Stimulated activated naive CD8-positive, alpha-beta T cell treated with anti-CD3 and anti-CD28 coated beads, Interleukin-15, Interleukin-2, amounts not matched to agents 100 ng/mL and 50 ng/mL, for 24 hours (primary cell): ENCODE results near the gene FOXL1.
A peak's percentile ranks its signal among the peaks of the same experiment; 100 is the strongest.

Experiments
- H3K27ac Mint-ChIP-seq: one replicate; pipeline ENCODE4 v1.8.0; 2021; ENCODE audit warnings: mild to moderate bottlenecking, mixed read lengths
- H3K27me3 Mint-ChIP-seq: one replicate; pipeline ENCODE4 v1.8.0; 2021; ENCODE audit warnings: mixed read lengths
- H3K36me3 Mint-ChIP-seq: one replicate; pipeline ENCODE4 v1.8.0; 2021; ENCODE audit warnings: low read depth, mixed read lengths
- H3K4me1 Mint-ChIP-seq: one replicate; pipeline ENCODE4 v1.8.0; 2021; ENCODE audit warnings: low read depth, mixed read lengths
- H3K4me3 Mint-ChIP-seq: one replicate; pipeline ENCODE4 v1.8.0; 2021; ENCODE audit warnings: mild to moderate bottlenecking, mixed read lengths
- H3K9me3 Mint-ChIP-seq: one replicate; pipeline ENCODE4 v1.8.0; 2021; ENCODE audit warnings: mixed read lengths

Gene FOXL1

DNA sequence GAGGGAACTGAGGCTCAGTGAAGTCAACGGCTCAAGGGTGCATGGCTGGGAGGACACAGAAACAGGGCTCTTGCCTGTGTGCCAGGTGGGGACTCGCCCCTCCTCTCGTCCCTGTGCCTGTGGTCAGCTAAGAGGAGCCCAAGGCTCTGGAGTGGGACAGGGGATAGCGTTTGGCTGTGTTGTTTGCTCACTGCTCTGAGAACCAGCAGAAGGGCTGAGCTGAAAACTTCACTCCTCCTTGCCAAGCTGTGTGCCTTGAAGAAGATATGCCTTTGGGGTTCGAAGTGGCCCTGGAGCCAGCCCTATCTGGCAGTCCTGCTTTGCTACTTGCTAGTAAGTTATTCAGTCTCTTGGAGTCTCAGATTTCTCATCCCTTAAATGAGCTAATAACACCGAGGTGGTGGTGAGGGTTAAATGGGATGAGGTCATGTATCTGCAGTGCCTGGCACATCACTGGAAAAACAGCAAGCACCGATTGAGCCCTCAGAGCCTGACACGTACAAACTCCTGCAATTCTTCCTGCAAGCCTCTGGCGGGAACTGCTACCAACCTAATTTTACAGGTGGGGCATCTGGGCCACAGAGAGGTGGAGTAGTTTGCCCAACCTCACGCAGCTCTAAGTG, 17.7 kb downstream of the FOXL1 start:
- H3K4me1 Mint-ChIP-seq = peaks cover 5% of the 10 kb centered on the region
- H3K27ac Mint-ChIP-seq = no peak overlapping the region
- no peaks in the 10 kb centered on the region for H3K9me3 Mint-ChIP-seq
- peaks cover 60% of the 10 kb centered on the region for H3K27me3 Mint-ChIP-seq
- no peaks in the 10 kb centered on the region for H3K36me3 Mint-ChIP-seq
- no peak overlapping the region for H3K4me3 Mint-ChIP-seq

DNA sequence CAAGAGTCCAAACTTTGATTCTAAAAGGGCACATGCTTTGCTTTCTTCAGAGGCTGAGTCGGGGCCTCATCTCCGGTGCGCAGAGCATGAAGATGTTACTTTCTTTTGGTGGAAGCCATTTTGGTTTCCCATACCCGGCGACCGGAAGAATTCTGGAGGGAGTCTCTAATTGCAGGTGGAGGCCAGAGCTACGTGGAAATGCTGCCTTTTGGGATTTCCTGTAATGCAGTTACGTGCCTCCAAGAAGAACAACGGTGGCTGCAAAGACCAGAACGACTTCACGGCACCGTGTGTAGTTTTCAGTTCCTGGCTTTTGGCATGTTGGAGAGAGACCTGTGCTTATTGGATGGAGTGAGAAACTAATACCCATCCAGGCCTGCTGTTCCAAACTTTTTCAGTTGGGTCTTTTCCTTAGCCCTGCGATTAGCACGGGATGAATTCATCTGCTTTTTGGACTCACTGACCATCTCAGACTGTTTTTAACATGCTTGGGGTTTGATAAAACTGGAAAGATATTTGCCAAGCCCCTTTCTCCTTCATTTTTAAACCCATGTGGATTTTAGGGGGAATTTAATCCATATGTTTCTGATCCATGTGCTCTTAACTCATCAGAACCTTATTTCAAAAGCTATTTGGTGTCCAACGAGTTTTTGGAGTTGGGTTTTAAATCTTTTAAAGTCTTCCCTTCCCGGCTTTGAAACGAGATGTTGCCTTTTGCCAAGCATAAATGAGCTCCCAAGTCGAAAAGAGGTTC, 19.0 kb downstream of the FOXL1 start:
- Mint-ChIP-seq H3K36me3 (no peaks in the 10 kb centered on the region), H3K9me3 (no peaks in the 10 kb centered on the region), H3K27ac (no peak overlapping the region), H3K4me1 (peaks cover 5% of the 10 kb centered on the region), H3K4me3 (no peak overlapping the region), H3K27me3 (peaks cover 56% of the 10 kb centered on the region)

DNA sequence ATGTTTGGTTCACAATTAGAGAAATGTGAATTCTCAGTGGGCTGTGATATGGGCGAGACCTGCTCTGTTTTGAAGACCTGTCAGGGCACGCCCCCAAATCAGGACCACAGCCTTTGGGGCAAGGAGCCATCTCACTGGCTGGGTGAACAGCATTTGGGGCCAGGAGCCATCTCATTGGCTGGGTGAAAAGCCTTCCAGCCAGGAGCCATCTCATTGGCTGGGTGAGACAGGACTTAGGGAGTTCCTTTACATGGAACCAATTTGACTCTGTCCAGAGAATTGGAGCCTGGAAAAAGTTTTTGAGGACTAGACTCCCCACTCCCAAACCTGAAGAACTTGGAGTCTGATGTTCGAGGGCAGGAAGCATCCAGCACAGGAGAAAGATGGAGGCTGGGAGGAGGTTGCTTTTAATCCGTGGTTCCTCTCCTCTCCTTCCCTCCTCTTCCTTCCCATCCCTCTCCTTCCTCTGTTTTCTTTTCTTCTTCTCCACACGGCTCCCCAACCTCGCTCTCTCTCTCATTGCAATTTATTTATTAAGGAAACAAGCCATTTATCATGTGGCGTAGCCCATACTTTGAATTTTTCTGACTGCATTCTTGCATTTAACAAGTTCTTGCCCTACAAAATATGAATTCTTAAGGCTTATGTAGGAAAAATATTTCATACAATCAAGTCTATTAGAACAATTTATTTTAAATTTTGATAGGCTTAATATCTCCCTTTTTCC, 19.7 kb downstream of the FOXL1 start:
- H3K27me3 Mint-ChIP-seq = peaks cover 54% of the 10 kb centered on the region
- peaks cover 5% of the 10 kb centered on the region for H3K4me1 Mint-ChIP-seq
- H3K36me3 Mint-ChIP-seq = no peaks in the 10 kb centered on the region
- H3K27ac Mint-ChIP-seq = no peak overlapping the region
- no peak overlapping the region for H3K4me3 Mint-ChIP-seq
- H3K9me3 Mint-ChIP-seq = no peaks in the 10 kb centered on the region

DNA sequence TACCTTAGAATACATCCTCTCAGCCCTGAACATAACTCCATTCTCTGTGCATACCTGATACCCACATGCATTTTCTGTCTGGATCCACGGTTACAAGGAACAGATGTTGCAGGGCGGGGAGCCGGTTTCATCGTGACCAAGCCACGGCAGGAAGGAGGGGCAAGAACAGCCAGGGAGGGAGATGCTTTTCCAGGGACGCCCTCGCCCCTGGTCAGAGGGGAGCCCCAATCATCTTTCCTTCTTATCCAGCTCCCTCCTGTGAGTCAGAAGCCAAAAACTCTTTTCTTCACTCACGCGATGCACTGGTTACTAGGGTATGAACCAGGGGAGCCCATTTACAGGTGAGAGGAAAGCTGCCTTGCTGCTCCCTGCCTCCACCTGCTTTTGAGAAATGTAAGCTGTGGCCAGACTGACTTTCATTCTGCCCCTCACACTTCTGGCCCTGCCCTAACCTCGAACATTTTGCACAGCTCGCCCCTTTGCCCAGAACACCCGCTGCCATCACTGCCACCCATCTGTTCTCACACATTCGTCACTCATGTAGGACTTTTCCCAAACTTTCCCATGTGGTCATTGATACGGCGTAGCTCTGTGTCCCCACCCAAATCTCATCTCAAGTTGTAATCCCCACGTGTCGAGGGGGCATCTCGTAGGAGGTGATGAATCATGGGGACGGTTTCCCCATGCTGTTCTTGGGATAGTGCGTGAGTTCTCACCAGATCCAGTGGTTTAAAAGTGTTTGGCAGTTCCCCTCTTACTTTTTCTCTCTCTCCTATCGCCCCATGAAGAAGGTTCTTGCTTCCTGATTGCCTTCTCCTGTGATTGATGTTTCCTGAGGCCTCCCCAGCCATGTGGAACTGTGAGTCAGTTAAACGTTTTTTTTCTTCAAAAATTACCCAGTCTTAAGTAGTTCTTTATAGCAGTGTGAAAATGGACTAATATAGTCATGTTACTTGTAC, 20.5 kb downstream of the FOXL1 start:
- Mint-ChIP-seq H3K27me3 (peaks cover 45% of the 10 kb centered on the region), H3K4me3 (no peak overlapping the region), H3K36me3 (no peaks in the 10 kb centered on the region), H3K27ac (no peak overlapping the region), H3K9me3 (no peaks in the 10 kb centered on the region), H3K4me1 (peaks cover 5% of the 10 kb centered on the region)

DNA sequence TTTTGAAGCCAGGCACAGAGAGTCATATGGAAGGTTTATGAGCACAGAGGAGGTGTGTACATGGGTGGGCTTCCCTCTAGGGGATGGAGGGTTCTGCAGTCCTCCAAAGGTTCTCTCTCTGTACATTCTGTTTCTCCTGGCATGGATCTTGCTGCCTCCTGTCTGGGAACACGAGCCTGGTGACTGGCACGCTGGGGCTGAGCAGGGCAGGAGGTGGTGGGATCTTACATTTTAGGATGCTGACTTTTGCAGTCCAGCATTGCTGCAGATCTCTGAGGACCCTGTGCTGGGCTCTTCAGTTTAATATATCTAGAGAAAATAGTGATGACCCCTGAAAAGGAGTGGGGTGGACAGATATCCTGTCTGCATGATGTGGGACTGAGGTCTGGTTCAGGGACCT, 23.0 kb downstream of the FOXL1 start:
- H3K27ac Mint-ChIP-seq = no peak overlapping the region
- no peaks in the 10 kb centered on the region for H3K9me3 Mint-ChIP-seq
- peaks cover 31% of the 10 kb centered on the region for H3K27me3 Mint-ChIP-seq
- H3K36me3 Mint-ChIP-seq = no peaks in the 10 kb centered on the region
- peaks cover 12% of the 10 kb centered on the region for H3K4me1 Mint-ChIP-seq
- no peak overlapping the region for H3K4me3 Mint-ChIP-seq

DNA sequence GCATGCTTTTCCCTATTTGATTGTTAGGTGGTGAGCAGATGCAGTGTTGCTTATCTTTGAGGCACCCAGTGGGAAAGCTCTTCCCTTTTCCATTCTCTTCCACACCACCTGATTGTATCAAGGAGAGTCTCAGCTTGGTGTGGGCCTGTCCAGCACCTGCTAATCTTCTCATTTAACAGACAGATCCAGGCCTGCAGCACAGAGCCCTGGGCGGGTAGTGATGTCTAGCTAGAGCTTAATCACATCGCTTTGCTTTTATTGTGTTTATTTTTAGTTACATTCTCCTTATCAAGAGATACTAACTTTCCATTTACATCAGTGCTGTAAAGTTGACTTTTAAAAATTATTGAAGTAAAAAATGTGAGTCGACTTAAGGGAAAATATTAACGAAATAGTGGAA, 24.2 kb downstream of the FOXL1 start:
- H3K27me3 Mint-ChIP-seq = peaks cover 31% of the 10 kb centered on the region
- no peaks in the 10 kb centered on the region for H3K36me3 Mint-ChIP-seq
- peaks cover 12% of the 10 kb centered on the region for H3K4me1 Mint-ChIP-seq
- no peak overlapping the region for H3K27ac Mint-ChIP-seq
- H3K4me3 Mint-ChIP-seq = no peak overlapping the region
- no peaks in the 10 kb centered on the region for H3K9me3 Mint-ChIP-seq

DNA sequence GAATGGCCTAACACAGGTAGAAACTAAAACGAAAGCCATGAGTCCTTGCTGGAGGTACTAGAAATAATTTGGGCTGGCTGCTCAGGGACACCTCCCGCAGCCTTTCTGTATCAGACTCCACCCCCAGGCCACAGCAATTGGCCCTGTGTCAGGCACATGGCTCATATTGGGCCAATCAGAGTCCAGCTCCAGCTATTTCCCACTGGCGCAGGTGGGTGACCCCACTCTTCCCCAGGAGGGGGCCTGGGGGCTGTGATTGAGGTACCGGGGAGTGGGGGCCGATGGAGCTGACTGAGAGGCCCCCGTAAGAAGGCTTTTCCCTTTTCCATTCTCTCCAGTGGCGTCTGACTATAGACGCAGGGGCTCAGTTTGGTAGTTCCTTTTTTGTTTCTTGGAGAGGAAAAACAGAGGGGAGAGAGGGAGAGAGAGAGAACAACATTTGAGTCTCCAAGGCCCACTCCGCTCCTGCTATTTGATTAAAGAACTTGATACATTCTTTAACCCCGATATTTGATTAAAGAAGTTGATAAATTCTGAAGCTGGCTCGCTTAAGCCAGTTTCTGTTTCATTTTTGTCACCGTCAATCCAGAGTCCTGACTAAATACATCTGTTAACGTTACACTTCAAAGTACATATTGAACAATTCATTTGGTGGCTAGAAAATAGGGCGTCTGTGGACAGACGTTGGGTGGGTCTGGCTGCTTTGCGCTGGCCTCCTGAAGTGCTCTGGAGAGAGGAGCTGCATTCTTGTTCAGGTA, 26.3 kb downstream of the FOXL1 start:
- peaks cover 7% of the 10 kb centered on the region for H3K4me1 Mint-ChIP-seq
- H3K36me3 Mint-ChIP-seq = no peaks in the 10 kb centered on the region
- H3K27ac Mint-ChIP-seq = peak overlapping the region; percentile 10
- peak overlapping the region; percentile 82 for H3K4me3 Mint-ChIP-seq
- no peaks in the 10 kb centered on the region for H3K9me3 Mint-ChIP-seq
- H3K27me3 Mint-ChIP-seq = peaks cover 17% of the 10 kb centered on the region

DNA sequence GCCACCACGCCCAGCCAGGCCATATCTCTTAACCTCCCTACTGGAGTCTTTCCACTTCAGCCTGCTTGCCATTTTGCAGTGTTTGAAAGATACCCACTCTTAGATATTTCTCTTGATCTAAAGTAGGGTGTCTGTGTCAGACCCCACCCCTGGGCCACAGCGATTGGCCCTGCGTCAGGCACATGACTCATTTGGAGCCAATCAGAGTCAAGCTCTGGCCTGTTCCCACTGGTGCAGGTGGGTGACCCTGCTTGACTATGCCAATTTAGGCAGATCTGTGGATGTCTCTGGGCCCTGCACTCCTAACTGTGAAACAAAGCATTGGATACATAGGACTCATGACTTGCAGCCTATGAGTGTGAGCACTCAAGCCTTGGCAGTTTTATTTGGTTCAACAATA, 27.6 kb downstream of the FOXL1 start:
- Mint-ChIP-seq H3K4me3 (no peak overlapping the region), H3K27me3 (peaks cover 12% of the 10 kb centered on the region), H3K36me3 (no peaks in the 10 kb centered on the region), H3K4me1 (peaks cover 7% of the 10 kb centered on the region), H3K9me3 (no peaks in the 10 kb centered on the region), H3K27ac (no peak overlapping the region)

DNA sequence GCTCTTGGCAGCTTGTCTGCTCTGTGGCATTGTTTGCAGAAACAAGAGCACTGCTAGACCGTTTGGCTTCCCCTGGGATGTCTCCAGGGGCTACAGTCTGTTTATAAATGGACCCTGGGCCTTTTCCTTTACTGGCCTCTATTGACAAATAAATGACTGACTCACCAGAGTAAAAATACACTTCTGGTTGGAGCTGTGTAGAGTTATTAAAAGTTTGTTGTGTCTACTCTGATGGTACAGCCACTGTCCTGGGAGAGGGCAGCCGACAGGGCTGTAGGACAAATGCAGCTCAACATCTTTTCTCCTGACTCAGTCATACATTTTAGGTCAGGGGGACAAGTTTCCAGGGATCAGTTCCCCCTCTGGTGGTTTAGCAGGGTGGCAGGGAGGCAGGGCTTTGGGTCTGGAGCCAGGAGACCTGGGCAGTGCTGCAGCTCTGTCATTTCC, 30.0 kb downstream of the FOXL1 start:
- Mint-ChIP-seq H3K27me3 (peaks cover 14% of the 10 kb centered on the region), H3K4me3 (no peak overlapping the region), H3K9me3 (no peaks in the 10 kb centered on the region), H3K4me1 (peaks cover 7% of the 10 kb centered on the region), H3K27ac (no peak overlapping the region), H3K36me3 (no peaks in the 10 kb centered on the region)

DNA sequence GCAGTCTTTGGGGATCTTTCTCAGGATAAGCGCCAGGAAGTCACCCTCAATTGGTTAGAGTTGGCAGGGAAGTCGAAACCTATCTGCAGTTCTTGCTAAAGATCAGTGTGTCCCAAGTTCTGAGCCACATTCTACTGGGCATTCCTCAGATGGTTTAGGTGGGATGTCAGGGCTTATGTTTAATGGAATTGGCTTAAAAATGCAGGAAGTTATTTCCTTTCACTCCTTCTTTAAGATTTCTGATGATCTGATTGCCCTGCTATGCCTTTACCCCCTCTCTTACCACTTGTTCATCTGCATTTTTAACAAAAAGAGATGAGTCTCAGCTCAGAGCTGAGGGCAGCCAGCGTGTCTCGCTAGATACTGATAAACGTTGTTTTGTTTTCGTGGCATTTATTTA, 30.8 kb downstream of the FOXL1 start:
- Mint-ChIP-seq H3K9me3 (no peaks in the 10 kb centered on the region), H3K27me3 (peaks cover 14% of the 10 kb centered on the region), H3K27ac (no peak overlapping the region), H3K4me1 (peaks cover 7% of the 10 kb centered on the region), H3K36me3 (no peaks in the 10 kb centered on the region), H3K4me3 (no peak overlapping the region)

DNA sequence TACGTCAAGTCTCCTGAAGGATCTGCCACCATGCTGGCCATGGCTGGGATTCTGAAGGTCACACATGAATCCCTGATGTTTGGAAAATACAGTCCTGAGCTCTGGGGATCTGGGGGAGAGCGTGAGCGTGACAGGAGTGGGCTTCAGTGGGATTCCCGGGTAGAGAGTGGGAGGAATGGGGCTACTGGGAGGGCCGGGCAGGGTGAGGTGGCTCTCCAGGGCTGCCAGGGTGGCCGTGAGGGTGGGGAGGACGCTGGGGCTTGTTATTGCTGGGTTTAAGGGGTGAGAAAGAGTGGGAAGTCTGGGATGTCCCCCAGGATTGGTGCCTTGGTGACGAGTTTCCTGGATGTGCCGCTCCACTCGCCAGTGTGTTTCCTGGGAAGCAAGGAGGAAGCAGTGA, 31.3 kb downstream of the FOXL1 start:
- Mint-ChIP-seq H3K27ac (no peak overlapping the region), H3K4me1 (peaks cover 6% of the 10 kb centered on the region), H3K36me3 (no peaks in the 10 kb centered on the region), H3K27me3 (peaks cover 14% of the 10 kb centered on the region), H3K4me3 (no peak overlapping the region), H3K9me3 (no peaks in the 10 kb centered on the region)

DNA sequence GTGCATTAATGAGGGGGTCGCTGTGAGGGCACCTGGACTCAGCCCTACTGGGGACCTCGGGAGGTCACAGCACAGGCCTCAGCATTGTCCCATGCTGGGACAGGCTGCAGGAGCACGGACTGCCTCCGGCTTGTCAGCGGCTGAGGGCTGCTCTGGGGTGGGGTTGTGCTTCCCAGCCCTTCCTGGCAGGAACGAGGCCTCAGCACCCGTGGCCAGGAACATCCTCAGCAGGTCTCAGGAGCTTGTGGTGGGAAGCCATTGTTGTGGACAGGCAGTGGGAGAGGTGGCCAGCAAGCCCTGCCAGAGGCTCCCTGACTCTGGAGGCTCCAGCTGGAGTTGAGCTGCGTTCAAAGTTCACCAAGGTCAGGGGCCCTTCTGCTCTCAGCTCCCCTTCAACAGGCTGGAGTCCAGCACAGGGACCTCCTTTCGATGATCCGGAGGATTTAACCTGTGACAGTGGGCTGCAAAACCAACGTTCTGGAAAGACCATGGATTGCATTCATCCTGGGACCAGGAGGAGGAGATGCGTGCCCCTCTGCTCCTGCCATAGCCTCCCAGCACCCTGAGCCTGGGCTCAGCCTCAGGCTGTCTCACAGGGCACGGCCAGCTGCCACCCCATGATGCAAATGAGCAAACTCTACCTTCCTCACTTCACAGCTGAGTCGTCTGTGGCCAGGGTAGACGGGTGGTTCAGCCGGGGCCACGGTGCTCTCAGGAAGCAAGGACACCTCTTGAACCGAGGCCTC, 32.6 kb downstream of the FOXL1 start:
- H3K27ac Mint-ChIP-seq = no peak overlapping the region
- no peak overlapping the region for H3K4me3 Mint-ChIP-seq
- H3K9me3 Mint-ChIP-seq = no peaks in the 10 kb centered on the region
- H3K36me3 Mint-ChIP-seq = no peaks in the 10 kb centered on the region
- H3K4me1 Mint-ChIP-seq = no peaks in the 10 kb centered on the region
- peaks cover 14% of the 10 kb centered on the region for H3K27me3 Mint-ChIP-seq

DNA sequence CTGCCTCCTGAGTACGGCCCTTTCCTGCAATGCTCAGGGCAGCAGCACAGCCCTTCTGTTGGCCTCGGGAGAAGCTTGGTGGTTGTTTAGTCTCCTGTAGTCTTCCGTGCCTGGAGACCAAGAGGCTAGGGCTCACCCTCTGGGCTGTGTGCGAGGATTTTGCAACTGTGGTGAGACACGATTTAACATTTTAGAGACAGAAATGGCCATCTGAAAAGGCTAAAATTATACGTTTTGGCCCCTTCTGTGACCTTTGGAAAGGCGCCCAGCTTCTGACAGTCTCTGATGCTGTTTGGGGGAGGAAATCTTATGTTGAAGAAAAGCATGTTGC, 33.1 kb downstream of the FOXL1 start:
- Mint-ChIP-seq H3K4me3 (no peak overlapping the region), H3K27me3 (peaks cover 14% of the 10 kb centered on the region), H3K9me3 (no peaks in the 10 kb centered on the region), H3K27ac (no peak overlapping the region), H3K4me1 (no peaks in the 10 kb centered on the region), H3K36me3 (no peaks in the 10 kb centered on the region)
